ENCODE results near the gene MED20.

DNA sequence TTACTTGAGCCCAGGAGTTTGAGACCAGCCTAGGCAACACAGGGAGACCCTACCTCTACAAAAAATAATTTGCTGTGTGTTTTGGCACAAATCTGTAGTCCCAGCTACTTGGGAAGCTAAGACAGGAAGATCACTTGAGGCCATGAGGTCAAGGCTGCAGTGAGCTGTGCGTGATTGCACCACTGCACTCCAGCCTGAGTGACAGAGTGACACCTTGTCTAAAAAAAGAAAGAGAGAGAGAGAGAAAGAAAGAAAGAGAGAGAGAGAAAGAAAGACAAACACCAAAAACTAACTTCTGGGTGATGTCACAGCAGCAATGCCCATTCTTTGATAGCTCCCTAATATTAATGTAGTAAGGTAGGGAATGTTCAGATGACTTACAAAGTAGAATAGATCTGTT, 46.2 kb downstream of the MED20 start:
- TF ChIP-seq POLR2AphosphoS5 (IDR thresholded peaks at IDR 0.05; ENCODE audit: borderline replicate concordance, low read depth, low read length), result no peak
- TF ChIP-seq FOXP2 (optimal IDR thresholded peaks at IDR 0.05; ENCODE audit: control extremely low read depth, extremely low read length, insufficient read depth), result no peak
- TF ChIP-seq EZH2 (IDR thresholded peaks at IDR 0.05), result no peak

Data from SK-N-MC (cell line).